ENCODE results near the gene SPAG9. TPM values are rescaled to one million over a fixed set of nuclear protein-coding genes. Genes with fewer than 3 reads are reported as not detected.

SPAG9 gene
- total RNA-seq, 1 experiment from 2014 or later = 130 TPM

DNA sequence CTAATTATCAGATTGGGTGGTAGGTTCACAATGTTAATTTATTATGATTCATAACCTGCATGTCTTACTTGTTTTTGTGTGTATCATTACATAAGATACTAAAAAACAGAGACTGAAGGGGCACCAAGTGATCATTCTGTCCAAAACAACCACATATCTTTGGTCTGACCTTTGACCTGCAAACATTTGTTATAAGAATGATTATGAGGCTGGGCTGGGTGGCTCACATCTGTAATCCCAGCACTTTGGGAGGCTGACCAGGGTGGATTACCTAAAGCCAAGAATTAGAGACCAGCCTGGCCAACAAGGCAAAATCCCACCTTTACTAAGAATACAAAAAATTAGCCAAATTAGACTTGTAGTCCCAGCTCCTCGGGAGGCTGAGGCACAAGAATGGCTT is 116.4 kb downstream of the SPAG9 start:
- no TSS peak for BruUV-seq (replicated peaks)
- Mint-ChIP-seq H3K27me3 (ENCODE audit: insufficient read depth, unreplicated experiment) (no peaks in the 10 kb centered on the region), H3K4me1 (ENCODE audit: low read depth, unreplicated experiment) (no peaks in the 10 kb centered on the region), H3K4me3 (ENCODE audit: unreplicated experiment) (no peak overlapping the region), H3K9me3 (ENCODE audit: unreplicated experiment) (no peaks in the 10 kb centered on the region), H3K27ac (ENCODE audit: unreplicated experiment) (no peak overlapping the region), H3K36me3 (ENCODE audit: insufficient read depth, unreplicated experiment) (peaks cover 69% of the 10 kb centered on the region)
- DNase-seq = no peak
- Histone ChIP-seq H3K4me3 (ENCODE audit: low read depth, low read length) (no peak overlapping the region), H3K27me3 (replicated peaks; ENCODE audit: control insufficient read depth, insufficient read depth, low read length) (no peaks in the 10 kb centered on the region), H3K9me3 (no peaks in the 10 kb centered on the region), H3K4me1 (no peaks in the 10 kb centered on the region), H3K36me3 (ENCODE audit: control insufficient read depth, insufficient read depth, low read length) (peaks cover 4% of the 10 kb centered on the region)
- POLR2A ChIA-PET = no interaction called here
- intact Hi-C loops (cut with micrococcal nuclease; ENCODE audit: unreplicated experiment) = loop anchor here (10.0 kb wide), 1 partner anchor 251 kb away; no protein-coding TSS in a partner anchor
- CTCF ChIA-PET = interaction anchor here (0.6 to 1.5 kb wide), 2 partner anchors 147 to 149 kb away, joined by 3 to 7 read pairs; partner anchors contain the start of gene NME1
- TF ChIP-seq, protein P1, sequence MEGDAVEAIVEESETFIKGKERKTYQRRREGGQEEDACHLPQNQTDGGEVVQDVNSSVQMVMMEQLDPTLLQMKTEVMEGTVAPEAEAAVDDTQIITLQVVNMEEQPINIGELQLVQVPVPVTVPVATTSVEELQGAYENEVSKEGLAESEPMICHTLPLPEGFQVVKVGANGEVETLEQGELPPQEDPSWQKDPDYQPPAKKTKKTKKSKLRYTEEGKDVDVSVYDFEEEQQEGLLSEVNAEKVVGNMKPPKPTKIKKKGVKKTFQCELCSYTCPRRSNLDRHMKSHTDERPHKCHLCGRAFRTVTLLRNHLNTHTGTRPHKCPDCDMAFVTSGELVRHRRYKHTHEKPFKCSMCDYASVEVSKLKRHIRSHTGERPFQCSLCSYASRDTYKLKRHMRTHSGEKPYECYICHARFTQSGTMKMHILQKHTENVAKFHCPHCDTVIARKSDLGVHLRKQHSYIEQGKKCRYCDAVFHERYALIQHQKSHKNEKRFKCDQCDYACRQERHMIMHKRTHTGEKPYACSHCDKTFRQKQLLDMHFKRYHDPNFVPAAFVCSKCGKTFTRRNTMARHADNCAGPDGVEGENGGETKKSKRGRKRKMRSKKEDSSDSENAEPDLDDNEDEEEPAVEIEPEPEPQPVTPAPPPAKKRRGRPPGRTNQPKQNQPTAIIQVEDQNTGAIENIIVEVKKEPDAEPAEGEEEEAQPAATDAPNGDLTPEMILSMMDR (IDR thresholded peaks at IDR 0.05; ENCODE audit: insufficient read depth in 1 of 2, low read depth in 1 of 2, low read length in 1 of 2, severe bottlenecking in 1 of 2, unreplicated experiment in 1 of 2) = no peak

DNA sequence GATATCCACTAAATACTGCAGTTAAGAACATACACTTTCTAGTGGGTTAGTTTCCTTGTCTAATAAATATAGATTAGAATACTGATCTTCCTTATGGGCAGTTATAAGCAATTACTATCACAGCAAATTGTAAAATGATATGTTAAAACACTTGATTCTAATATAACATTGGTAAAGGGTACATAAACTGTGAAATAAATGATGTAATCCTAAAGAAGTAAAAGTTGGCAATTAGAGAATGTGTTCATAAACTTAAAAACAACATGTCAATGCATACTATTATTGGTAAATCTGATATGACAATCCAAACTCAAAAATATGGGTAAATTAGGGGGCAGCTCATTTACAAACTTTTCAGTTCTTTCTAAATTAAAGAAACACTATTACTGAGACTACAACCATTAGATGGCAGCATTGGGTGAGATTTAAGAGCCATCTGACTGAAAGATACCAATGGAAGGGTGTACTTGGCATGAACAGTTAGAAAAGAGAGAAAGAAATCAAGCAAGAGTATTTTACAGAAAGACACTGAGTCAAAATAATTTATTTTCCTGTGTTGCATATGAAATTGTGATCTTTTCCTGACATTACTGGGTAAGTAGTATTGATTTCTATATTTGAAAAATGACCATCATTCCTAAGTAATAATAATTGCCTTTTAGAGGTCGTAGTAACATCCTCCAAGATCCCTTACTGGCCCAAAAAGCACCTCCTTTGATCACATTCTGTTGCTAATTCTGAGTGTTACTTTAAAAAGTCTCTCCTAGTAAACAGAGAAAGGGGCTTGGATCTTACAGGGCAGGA is 119.6 kb downstream of the SPAG9 start:
- Histone ChIP-seq H3K36me3 (ENCODE audit: control insufficient read depth, insufficient read depth, low read length) (peaks cover 4% of the 10 kb centered on the region), H3K27me3 (replicated peaks; ENCODE audit: control insufficient read depth, insufficient read depth, low read length) (no peaks in the 10 kb centered on the region), H3K4me3 (ENCODE audit: low read depth, low read length) (no peak overlapping the region), H3K9me3 (no peaks in the 10 kb centered on the region), H3K4me1 (no peaks in the 10 kb centered on the region)
- Mint-ChIP-seq H3K9me3 (ENCODE audit: unreplicated experiment) (no peaks in the 10 kb centered on the region), H3K4me3 (ENCODE audit: unreplicated experiment) (no peak overlapping the region), H3K27ac (ENCODE audit: unreplicated experiment) (no peak overlapping the region), H3K4me1 (ENCODE audit: low read depth, unreplicated experiment) (peaks cover 6% of the 10 kb centered on the region), H3K36me3 (ENCODE audit: insufficient read depth, unreplicated experiment) (peaks cover 76% of the 10 kb centered on the region), H3K27me3 (ENCODE audit: insufficient read depth, unreplicated experiment) (no peaks in the 10 kb centered on the region)
- BruUV-seq (replicated peaks) = no TSS peak
- ChIA-PET POLR2A (interaction anchor here (2.1 kb wide), 1 partner anchor 120 kb away, joined by 8 read pairs; the partner anchor contains the start of gene SPAG9), CTCF (interaction anchor here (0.6 to 1.5 kb wide), 6 partner anchors 10 to 164 kb away, joined by 3 to 11 read pairs (median 4); partner anchors contain the start of gene NME1)
- intact Hi-C loops (cut with micrococcal nuclease; ENCODE audit: unreplicated experiment) = loop anchor here (1.0 to 10.0 kb wide), 4 partner anchors 55 to 254 kb away; partner anchors contain the start of genes NME1 and NME2
- DNase-seq = peak in 1 of 2 experiments; percentile 66
- TF ChIP-seq, protein P1 (IDR thresholded peaks at IDR 0.05; ENCODE audit: insufficient read depth in 1 of 2, low read depth in 1 of 2, low read length in 1 of 2, severe bottlenecking in 1 of 2, unreplicated experiment in 1 of 2) = peak in 1 of 2 experiments; percentile 37

DNA sequence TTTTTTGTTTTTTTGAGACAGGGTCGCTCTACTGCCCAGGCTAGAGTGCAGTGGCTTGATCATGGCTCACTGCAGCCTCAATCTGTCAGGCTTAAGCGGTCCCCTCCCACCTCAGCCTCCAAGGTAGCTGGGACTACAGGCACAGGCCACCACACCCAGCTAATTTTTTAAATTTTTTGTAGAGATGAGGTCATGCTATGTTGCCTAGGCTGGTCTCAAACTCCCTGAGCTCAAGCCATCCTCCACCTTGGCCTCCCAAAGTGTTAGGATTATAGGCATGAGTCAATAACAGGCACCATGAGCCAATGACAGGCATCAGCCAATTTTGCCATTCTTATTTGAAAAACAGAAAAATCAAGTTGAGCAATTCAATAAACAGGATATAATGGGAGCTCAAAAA is 125.0 kb downstream of the SPAG9 start:
- Mint-ChIP-seq H3K4me1 (ENCODE audit: low read depth, unreplicated experiment) (peaks cover 6% of the 10 kb centered on the region), H3K27ac (ENCODE audit: unreplicated experiment) (no peak overlapping the region), H3K36me3 (ENCODE audit: insufficient read depth, unreplicated experiment) (peaks cover 81% of the 10 kb centered on the region), H3K4me3 (ENCODE audit: unreplicated experiment) (no peak overlapping the region), H3K27me3 (ENCODE audit: insufficient read depth, unreplicated experiment) (no peaks in the 10 kb centered on the region), H3K9me3 (ENCODE audit: unreplicated experiment) (no peaks in the 10 kb centered on the region)
- peaks cover 1% of the 10 kb centered on the region; the same call in 1 of the 2 replicates for H3K36me3 ChIP-seq (ENCODE audit: control insufficient read depth, insufficient read depth, low read length)
- intact Hi-C loops (cut with micrococcal nuclease; ENCODE audit: unreplicated experiment) = loop anchor here (2.0 kb wide), 1 partner anchor 19 kb away; no protein-coding TSS in a partner anchor
- POLR2A ChIA-PET = interaction anchor here (0.6 to 0.8 kb wide), 2 partner anchors 37 to 147 kb away, joined by 3 read pairs; no protein-coding TSS in a partner anchor
- DNase-seq = peak in 1 of 2 experiments; percentile 42
- TF ChIP-seq, protein P1 (IDR thresholded peaks at IDR 0.05; ENCODE audit: insufficient read depth in 1 of 2, low read depth in 1 of 2, low read length in 1 of 2, severe bottlenecking in 1 of 2, unreplicated experiment in 1 of 2) = no peak
- no peak overlapping the region for H3K4me3 ChIP-seq (ENCODE audit: low read depth, low read length)
- CTCF ChIA-PET = interaction anchor here (0.5 kb wide), 1 partner anchor 454 kb away, joined by 3 read pairs; no protein-coding TSS in a partner anchor
- H3K27me3 ChIP-seq (replicated peaks; ENCODE audit: control insufficient read depth, insufficient read depth, low read length) = no peaks in the 10 kb centered on the region
- H3K9me3 ChIP-seq = no peaks in the 10 kb centered on the region
- no TSS peak for BruUV-seq (replicated peaks)
- H3K4me1 ChIP-seq = no peaks in the 10 kb centered on the region
